GM12891 (cell line): Measurements from ENCODE around the gene KCNK2.

Source experiments
- POLR2A ChIP-seq: IDR thresholded peaks from 2 replicates; pipeline ENCODE4 v1.6.1; 2011; ENCODE audit warnings: low read depth, low read length, control low read depth
- POLR2AphosphoS5 ChIP-seq: IDR thresholded peaks from 2 replicates; pipeline ENCODE4 v1.6.1; 2011; ENCODE audit warnings: low read depth, low read length, control low read depth
- POU2F2 ChIP-seq: IDR thresholded peaks from 2 replicates; pipeline ENCODE4 v1.6.1; 2011; ENCODE audit warnings: low read depth, mild to moderate bottlenecking, control low read depth, low read length, moderate library complexity

DNA sequence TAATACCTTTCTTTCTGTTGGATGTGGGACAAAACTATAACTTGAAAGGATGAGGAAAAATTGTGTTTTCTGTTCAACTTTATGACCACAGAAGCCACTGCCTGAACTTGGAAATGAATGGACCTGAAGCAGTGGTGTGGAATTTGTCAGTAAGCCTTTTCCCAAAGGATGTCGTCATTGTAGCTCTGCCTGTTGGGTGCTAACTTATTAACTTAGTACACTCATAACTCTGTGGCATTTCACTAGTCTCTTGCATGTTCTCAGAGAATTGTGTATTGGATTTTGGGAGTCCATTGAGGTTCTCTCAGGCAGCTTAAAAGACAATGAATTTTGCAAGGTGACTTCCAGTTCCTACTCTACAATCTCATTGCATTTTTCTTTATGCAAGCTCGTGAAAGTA is 49.6 kb downstream of the KCNK2 start:
- TF ChIP-seq POLR2AphosphoS5 (no peak), POLR2A (no peak), POU2F2 (no peak)
